Measurements from ENCODE around the gene TMEM87B. TPM values are rescaled to one million over a fixed set of nuclear protein-coding genes. Genes with fewer than 3 reads are reported as not detected.

Gene TMEM87B
- polyA plus RNA-seq, 2 donors, result 9.1 to 10.1 TPM

DNA sequence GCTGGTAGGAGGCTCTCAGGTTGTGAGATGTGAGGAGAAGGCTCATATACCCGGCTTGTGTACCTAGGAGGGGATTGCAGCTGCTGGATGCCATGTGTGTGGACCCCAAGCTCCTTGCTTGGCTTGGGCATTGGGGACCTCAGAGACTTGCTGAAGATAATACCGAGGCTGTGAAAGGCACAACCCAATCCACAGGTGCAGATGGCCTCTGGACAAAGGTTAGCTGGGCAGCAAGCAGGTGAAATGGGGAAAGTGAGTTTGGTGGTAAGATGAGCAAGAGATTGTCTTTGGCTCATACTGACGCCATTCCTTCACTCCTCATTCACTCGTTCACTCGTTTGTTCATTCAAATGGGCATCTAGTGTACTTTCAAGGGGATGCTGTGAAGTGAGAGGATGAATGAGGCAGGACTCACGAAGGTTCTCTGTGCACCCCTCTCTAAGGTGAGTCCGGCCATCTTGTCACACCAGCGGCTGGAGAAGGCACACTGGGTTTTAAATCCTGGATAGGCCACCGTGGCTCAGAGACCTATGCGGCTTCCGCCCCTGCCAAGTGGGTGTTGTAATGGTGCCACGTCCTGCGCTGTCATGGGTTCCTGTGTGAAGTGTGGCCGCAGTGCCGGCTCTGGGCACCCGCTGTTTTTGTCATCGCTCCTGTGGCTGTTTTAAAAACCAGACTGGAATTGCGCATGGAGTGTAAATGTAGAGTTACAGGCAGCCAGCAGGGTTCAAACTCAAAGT, 96.8 kb downstream of the TMEM87B start:
- WGBS, 2 donors, result 93 to 94% methylated on average over 18 of the region's 18 CpGs
- no peak overlapping the region for H3K27ac ChIP-seq (ENCODE audit: low read depth in 2 of 2, low read length in 1 of 2)
- no peaks in the 10 kb centered on the region for H3K4me1 ChIP-seq (ENCODE audit: control insufficient read depth in 2 of 2, insufficient read depth in 2 of 2, low read length in 1 of 2)
- no peaks in the 10 kb centered on the region for H3K27me3 ChIP-seq (ENCODE audit: control insufficient read depth in 1 of 2, insufficient read depth in 2 of 2, low read length in 2 of 2)
- no peak overlapping the region for H3K4me3 ChIP-seq (ENCODE audit: low read depth in 1 of 2, low read length in 2 of 2)
- no peaks in the 10 kb centered on the region for H3K36me3 ChIP-seq (ENCODE audit: control insufficient read depth in 2 of 2, insufficient read depth in 2 of 2, low read length in 1 of 2)
- H3K9me3 ChIP-seq (ENCODE audit: control insufficient read depth in 2 of 2, insufficient read depth in 1 of 2, low read depth in 1 of 2, low read length in 1 of 2), result no peaks in the 10 kb centered on the region

DNA sequence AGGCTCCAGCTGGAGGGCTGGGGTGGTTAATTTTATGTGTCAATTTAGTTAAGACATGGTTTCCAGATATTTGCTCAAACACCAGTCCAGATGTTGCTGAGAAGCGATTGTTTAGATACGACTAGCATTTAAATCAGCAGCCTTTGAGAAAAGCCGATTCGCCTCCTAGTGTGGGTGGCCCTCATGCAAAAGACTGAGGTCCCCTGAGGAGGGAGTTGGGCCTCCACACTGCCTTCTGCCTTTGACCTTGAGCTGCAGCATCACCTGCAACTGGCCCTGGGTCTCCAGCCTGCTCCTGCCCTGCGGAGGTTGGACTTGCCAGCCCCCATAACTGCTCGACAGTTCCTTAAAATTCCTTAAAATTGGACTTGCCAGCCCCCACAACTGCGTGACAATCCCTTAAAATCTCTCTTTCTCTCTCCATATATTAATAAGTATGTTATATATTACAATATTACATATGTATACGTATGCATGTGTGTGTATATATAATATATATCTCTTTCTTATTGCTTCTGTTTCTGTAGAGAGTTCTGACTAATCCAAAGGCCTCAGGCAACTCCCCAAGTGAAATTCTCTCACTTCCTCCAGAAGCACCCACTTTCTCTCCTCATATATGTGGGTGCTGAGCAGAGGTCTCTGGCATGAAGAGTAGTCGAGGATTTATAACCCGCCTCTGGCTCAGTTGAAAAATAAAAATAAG, 97.6 kb downstream of the TMEM87B start:
- no peak overlapping the region for H3K27ac ChIP-seq (ENCODE audit: low read depth in 2 of 2, low read length in 1 of 2)
- no peaks in the 10 kb centered on the region for H3K9me3 ChIP-seq (ENCODE audit: control insufficient read depth in 2 of 2, insufficient read depth in 1 of 2, low read depth in 1 of 2, low read length in 1 of 2)
- no peaks in the 10 kb centered on the region for H3K36me3 ChIP-seq (ENCODE audit: control insufficient read depth in 2 of 2, insufficient read depth in 2 of 2, low read length in 1 of 2)
- H3K27me3 ChIP-seq (ENCODE audit: control insufficient read depth in 1 of 2, insufficient read depth in 2 of 2, low read length in 2 of 2), result no peaks in the 10 kb centered on the region
- WGBS, 2 donors, result 89 to 90% methylated on average over 10 of the region's 10 CpGs
- H3K4me3 ChIP-seq (ENCODE audit: low read depth in 1 of 2, low read length in 2 of 2), result no peak overlapping the region
- H3K4me1 ChIP-seq (ENCODE audit: control insufficient read depth in 2 of 2, insufficient read depth in 2 of 2, low read length in 1 of 2), result no peaks in the 10 kb centered on the region

DNA sequence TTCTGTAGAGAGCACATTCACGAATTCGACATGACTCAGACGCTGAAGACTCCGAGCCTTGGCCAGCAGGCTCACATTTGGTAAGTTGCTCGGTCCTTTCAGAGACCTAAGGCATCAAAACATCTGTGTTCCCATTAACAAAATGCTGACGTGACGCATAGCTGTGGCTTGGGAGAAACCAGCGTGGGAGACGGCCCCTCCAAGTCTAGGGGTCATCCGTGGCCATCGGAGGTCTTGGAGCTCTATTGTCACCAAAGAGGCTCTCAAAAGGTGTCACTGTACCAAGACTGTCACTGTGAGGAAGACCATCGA, 98.1 kb downstream of the TMEM87B start:
- no peaks in the 10 kb centered on the region for H3K9me3 ChIP-seq (ENCODE audit: control insufficient read depth in 2 of 2, insufficient read depth in 1 of 2, low read depth in 1 of 2, low read length in 1 of 2)
- no peaks in the 10 kb centered on the region for H3K4me1 ChIP-seq (ENCODE audit: control insufficient read depth in 2 of 2, insufficient read depth in 2 of 2, low read length in 1 of 2)
- no peak overlapping the region for H3K27ac ChIP-seq (ENCODE audit: low read depth in 2 of 2, low read length in 1 of 2)
- H3K4me3 ChIP-seq (ENCODE audit: low read depth in 1 of 2, low read length in 2 of 2), result no peak overlapping the region
- WGBS, 2 donors, result 88 to 89% methylated on average over 12 of the region's 12 CpGs
- no peaks in the 10 kb centered on the region for H3K36me3 ChIP-seq (ENCODE audit: control insufficient read depth in 2 of 2, insufficient read depth in 2 of 2, low read length in 1 of 2)
- H3K27me3 ChIP-seq (ENCODE audit: control insufficient read depth in 1 of 2, insufficient read depth in 2 of 2, low read length in 2 of 2), result no peaks in the 10 kb centered on the region

- Histone ChIP-seq H3K4me3 (ENCODE audit: low read depth in 1 of 2, low read length in 2 of 2) (no peak overlapping the region), H3K4me1 (ENCODE audit: control insufficient read depth in 2 of 2, insufficient read depth in 2 of 2, low read length in 1 of 2) (no peaks in the 10 kb centered on the region), H3K9me3 (ENCODE audit: control insufficient read depth in 2 of 2, insufficient read depth in 1 of 2, low read depth in 1 of 2, low read length in 1 of 2) (no peaks in the 10 kb centered on the region), H3K27ac (ENCODE audit: low read depth in 2 of 2, low read length in 1 of 2) (no peak overlapping the region), H3K27me3 (ENCODE audit: control insufficient read depth in 1 of 2, insufficient read depth in 2 of 2, low read length in 2 of 2) (no peaks in the 10 kb centered on the region), H3K36me3 (ENCODE audit: control insufficient read depth in 2 of 2, insufficient read depth in 2 of 2, low read length in 1 of 2) (no peaks in the 10 kb centered on the region)
- 94 to 97% methylated on average over 10 of the region's 10 CpGs for WGBS, 2 donors
Measured at GRCh38 chr2:112153501-112153900, 98.4 kb downstream of the TMEM87B start.

- H3K36me3 ChIP-seq (ENCODE audit: control insufficient read depth in 2 of 2, insufficient read depth in 2 of 2, low read length in 1 of 2), result no peaks in the 10 kb centered on the region
- no peak overlapping the region for H3K4me3 ChIP-seq (ENCODE audit: low read depth in 1 of 2, low read length in 2 of 2)
- no peaks in the 10 kb centered on the region for H3K27me3 ChIP-seq (ENCODE audit: control insufficient read depth in 1 of 2, insufficient read depth in 2 of 2, low read length in 2 of 2)
- WGBS, 2 donors, result 80 to 85% methylated on average over 14 of the region's 14 CpGs
- H3K27ac ChIP-seq (ENCODE audit: low read depth in 2 of 2, low read length in 1 of 2), result no peak overlapping the region
- no peaks in the 10 kb centered on the region for H3K4me1 ChIP-seq (ENCODE audit: control insufficient read depth in 2 of 2, insufficient read depth in 2 of 2, low read length in 1 of 2)
- no peaks in the 10 kb centered on the region for H3K9me3 ChIP-seq (ENCODE audit: control insufficient read depth in 2 of 2, insufficient read depth in 1 of 2, low read depth in 1 of 2, low read length in 1 of 2)
Measured at GRCh38 chr2:112154246-112155117, 99.4 kb downstream of the TMEM87B start.

GRCh38 chr2:112155331-112156151, 100.5 kb downstream of the TMEM87B start:
- H3K27ac ChIP-seq (ENCODE audit: low read depth in 2 of 2, low read length in 1 of 2), result no peak overlapping the region
- H3K4me3 ChIP-seq (ENCODE audit: low read depth in 1 of 2, low read length in 2 of 2), result no peak overlapping the region
- no peaks in the 10 kb centered on the region for H3K9me3 ChIP-seq (ENCODE audit: control insufficient read depth in 2 of 2, insufficient read depth in 1 of 2, low read depth in 1 of 2, low read length in 1 of 2)
- H3K36me3 ChIP-seq (ENCODE audit: control insufficient read depth in 2 of 2, insufficient read depth in 2 of 2, low read length in 1 of 2), result no peaks in the 10 kb centered on the region
- H3K4me1 ChIP-seq (ENCODE audit: control insufficient read depth in 2 of 2, insufficient read depth in 2 of 2, low read length in 1 of 2), result no peaks in the 10 kb centered on the region
- WGBS, 2 donors, result 75 to 79% methylated on average over 27 of the region's 27 CpGs
- H3K27me3 ChIP-seq (ENCODE audit: control insufficient read depth in 1 of 2, insufficient read depth in 2 of 2, low read length in 2 of 2), result no peaks in the 10 kb centered on the region

DNA sequence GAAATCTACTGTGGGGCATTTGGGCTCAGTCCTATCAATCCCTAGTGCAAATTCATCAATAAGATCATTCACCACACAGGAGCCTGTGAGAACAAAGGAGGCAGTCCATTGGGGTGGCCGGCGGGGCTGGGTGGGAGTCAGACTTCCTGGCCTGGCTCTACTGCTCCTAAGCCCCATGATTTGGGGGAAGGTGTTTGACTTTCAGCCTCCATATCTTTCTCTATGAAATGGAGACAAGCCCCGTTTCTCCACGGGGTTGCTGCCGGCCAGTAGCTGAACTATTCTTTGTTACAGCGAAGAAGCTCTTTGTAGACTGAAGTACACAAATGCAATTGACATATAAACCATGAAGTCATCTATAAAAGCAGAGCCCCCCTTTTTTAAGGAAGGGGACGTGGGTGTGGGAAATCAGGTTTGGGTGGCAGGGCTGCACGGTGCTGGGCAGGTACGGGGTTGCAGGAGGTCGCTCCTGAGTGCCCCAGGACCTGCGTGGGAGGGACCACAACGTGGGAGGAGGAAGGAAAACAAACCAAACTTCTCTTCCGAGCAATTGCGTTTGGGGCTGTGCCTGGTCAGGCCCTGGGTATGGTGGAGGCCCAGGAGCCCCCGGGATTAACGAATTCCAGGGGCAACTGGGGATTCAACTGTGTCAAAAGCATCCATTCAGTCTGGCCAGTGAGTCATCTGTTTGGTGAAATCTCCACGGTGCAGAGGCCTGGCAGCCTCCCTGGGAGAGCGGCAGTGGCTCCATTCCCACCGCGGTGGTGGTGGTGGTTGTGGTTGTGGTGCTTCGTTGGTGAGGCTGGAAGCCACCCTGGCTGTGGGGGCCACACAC, 101.3 kb downstream of the TMEM87B start:
- Histone ChIP-seq H3K36me3 (ENCODE audit: control insufficient read depth in 2 of 2, insufficient read depth in 2 of 2, low read length in 1 of 2) (no peaks in the 10 kb centered on the region), H3K4me3 (ENCODE audit: low read depth in 1 of 2, low read length in 2 of 2) (no peak overlapping the region), H3K27me3 (ENCODE audit: control insufficient read depth in 1 of 2, insufficient read depth in 2 of 2, low read length in 2 of 2) (no peaks in the 10 kb centered on the region), H3K27ac (ENCODE audit: low read depth in 2 of 2, low read length in 1 of 2) (no peak overlapping the region), H3K9me3 (ENCODE audit: control insufficient read depth in 2 of 2, insufficient read depth in 1 of 2, low read depth in 1 of 2, low read length in 1 of 2) (no peaks in the 10 kb centered on the region), H3K4me1 (ENCODE audit: control insufficient read depth in 2 of 2, insufficient read depth in 2 of 2, low read length in 1 of 2) (no peaks in the 10 kb centered on the region)
- 54% methylated on average over 21 of the region's 21 CpGs for WGBS, 2 donors

- 65 to 79% methylated on average over 3 of the region's 3 CpGs for WGBS, 2 donors
Measured at GRCh38 chr2:112157472-112157871, 102.4 kb downstream of the TMEM87B start.

More at GRCh38 chr2:112157472-112157871, 102.4 kb downstream of the TMEM87B start:
- no peaks in the 10 kb centered on the region for H3K4me1 ChIP-seq (ENCODE audit: control insufficient read depth in 2 of 2, insufficient read depth in 2 of 2, low read length in 1 of 2)
- no peaks in the 10 kb centered on the region for H3K27me3 ChIP-seq (ENCODE audit: control insufficient read depth in 1 of 2, insufficient read depth in 2 of 2, low read length in 2 of 2)
- H3K9me3 ChIP-seq (ENCODE audit: control insufficient read depth in 2 of 2, insufficient read depth in 1 of 2, low read depth in 1 of 2, low read length in 1 of 2), result no peaks in the 10 kb centered on the region
- H3K4me3 ChIP-seq (ENCODE audit: low read depth in 1 of 2, low read length in 2 of 2), result no peak overlapping the region
- H3K36me3 ChIP-seq (ENCODE audit: control insufficient read depth in 2 of 2, insufficient read depth in 2 of 2, low read length in 1 of 2), result no peaks in the 10 kb centered on the region
- H3K27ac ChIP-seq (ENCODE audit: low read depth in 2 of 2, low read length in 1 of 2), result no peak overlapping the region

Measured in esophagus (tissue), 2 donors.